Stimulated activated CD4-positive, alpha-beta T cell treated with anti-CD3 and anti-CD28 coated beads, Interleukin-4, amount 100 ng/mL, for 1 hour (primary cell): ENCODE data around the gene OASL.

Experiments
- DNase-seq: peaks from one replicate; pipeline ENCODE4 v3.0.0-alpha.2; 2020

Gene OASL

DNA sequence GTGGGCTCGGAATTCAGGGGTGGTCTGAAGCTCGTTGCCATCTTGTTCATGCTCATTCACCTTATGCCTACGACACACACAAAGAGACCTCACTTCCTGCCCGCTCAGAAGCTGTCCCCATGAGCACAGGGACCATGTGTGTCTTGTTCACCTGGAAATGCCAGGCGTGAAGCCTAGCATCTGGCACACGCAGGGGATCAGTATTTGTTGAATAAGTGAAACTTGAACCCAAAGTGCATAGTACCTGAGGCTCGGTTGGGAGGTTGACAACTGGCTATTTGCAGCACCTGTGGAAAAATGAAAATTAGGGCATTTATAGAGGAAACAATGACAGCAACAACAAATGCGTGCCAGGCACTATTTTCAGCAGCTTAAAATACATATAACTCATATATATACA lies 28.2 kb downstream of the OASL start:
- DNase-seq, result no peak

DNA sequence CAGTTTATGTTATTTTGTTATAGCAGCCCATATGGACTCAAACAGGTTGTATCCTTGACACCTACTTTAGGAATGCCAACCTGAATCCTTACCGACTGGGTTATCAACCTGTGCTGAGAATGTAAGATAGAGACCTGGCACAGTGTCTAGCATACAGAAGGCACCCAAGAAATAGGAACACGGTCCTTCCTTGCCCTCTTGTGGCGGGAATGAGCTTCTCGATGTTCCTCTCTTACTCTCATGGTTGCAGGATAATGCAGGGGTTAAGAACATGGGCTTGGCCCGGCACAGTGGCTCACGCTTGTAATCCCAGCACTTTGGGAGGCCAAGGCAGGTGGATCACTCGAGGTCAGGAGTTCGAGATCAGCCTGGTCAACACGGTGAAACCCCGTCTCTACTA lies 29.3 kb downstream of the OASL start:
- no peak for DNase-seq

DNA sequence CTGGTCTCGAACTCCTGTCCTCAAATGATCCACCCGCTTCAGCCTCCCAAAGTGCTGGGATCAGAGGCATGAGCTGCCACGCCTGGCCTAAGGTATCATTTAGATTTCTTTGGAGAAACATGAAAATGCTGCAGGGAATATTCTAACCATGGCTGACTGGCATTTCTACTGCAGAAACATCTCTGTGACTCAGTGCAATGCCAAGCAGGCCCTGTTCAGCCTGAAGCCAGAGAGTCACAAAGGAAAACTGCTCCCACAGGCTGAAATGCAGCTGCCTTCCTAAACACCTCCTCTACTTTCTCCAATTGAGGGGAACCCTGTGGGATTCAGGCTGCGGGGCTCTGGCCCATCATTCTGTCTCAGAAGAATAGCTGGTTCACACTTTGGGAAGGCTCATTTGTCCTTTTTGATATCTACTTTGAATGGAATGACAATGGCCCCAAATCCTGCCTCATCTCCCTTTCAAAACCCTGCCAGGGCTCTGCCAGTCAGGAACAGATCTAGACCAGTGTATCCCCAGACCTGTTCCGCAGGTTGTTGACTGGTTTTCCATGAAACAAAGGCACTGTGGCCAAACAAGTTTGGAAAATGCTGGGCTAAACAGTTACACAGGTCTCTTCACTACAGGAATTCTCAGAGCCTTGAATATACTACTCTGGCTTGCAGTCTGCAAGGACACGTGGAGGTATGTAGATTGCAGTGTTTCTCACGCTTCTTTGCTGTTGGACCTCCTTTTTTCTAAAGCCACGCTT lies 30.5 kb downstream of the OASL start:
- no peak for DNase-seq

DNA sequence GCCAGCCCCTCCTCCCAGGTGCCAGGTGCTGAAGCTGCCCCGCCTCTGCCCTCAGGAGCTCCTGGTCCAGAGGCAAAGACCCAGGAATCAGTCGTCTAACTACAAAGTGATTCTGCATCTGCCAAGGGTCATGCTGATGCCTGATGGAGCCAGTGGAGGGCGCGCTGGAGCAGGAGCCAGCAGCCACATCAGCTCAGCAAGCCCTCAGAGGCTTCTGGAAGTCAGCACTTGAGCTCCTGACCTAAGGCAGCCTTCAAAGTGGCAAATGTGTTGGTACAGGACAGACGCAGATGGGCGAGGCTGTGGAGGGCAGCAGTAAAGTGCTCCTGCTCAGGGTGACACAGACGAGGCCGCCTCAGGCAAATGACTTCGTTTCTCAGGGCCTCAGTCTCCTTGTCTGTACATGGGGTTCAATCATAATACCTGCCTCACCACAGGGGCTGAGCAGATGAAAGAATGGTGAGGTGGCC lies 33.7 kb downstream of the OASL start:
- DNase-seq, result peak; percentile 54

DNA sequence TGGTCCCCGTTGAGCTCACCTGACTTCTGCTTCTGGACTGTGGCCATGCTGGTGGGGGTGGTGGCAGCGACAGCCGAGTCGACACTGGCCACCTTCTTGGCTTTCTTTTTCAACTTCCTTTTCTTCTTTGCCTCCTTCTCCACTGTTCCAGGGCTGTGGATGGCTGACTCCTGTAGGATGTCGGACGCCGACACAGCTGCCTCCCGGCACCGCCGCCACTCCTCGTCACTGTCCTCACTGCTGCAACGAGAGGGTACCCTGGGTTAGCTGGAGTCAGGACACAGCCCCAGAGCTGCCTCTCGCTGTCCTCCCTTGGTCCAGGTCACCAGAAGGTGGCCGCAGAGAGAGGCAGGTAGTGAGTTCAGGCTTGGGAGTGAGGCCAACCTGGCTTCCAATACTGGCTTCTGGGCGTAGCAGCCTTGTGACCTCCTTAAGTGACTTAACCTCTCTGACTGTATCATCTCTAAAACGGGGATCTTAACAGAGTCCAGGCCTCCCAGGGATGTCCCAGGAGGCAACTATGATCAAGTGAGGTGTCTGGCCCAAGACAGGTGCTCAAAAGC lies 34.7 kb downstream of the OASL start:
- DNase-seq, result no peak

DNA sequence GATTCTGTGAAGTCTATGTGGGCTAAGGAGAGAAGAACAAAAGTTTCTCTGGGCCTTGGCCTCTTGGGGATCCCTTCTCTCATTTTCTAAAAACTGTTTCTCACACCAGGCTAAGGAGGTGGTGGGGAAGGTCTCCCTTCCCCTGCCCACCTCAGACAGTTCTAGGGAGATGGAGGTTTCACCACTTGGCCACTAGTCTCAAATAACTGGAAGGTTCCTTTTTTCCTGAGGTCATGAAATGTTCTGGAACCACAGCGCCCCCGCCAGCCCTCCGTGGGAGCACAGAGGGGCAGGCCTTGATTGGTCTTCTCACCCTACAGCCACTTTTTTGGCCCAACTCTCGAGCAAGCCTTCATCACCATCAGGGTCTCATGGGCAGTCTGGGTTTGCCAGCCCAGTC lies 35.4 kb downstream of the OASL start:
- DNase-seq, result no peak

DNA sequence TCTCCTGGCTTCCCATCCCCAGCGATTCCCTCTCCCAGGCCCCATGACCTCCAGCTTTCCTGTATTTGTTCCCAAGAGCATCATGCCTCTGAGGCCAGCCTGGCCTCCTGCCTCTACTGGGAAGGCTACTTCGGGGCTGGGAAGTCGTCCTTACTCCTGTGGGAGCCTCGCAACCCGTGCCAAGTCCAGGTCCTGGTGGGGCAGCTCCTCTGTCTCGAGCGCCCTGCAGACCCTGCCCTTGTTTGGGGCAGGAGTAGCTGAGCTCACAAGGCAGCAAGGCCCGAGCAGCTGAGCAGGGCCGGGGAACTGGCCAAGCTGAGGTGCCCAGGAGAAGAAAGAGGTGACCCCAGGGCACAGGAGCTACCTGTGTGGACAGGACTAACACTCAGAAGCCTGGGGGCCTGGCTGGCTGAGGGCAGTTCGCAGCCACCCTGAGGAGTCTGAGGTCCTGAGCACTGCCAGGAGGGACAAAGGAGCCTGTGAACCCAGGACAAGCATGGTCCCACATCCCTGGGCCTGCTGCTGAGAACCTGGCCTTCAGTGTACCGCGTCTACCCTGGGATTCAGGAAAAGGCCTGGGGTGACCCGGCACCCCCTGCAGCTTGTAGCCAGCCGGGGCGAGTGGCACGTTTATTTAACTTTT lies 37.1 kb downstream of the OASL start:
- no peak for DNase-seq

DNA sequence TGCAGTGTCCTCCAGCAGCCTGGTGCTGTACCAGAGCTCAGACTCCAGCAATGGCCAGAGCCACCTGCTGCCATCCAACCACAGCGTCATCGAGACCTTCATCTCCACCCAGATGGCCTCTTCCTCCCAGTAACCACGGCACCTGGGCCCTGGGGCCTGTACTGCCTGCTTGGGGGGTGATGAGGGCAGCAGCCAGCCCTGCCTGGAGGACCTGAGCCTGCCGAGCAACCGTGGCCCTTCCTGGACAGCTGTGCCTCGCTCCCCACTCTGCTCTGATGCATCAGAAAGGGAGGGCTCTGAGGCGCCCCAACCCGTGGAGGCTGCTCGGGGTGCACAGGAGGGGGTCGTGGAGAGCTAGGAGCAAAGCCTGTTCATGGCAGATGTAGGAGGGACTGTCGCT lies 38.0 kb downstream of the OASL start:
- no peak for DNase-seq

DNA sequence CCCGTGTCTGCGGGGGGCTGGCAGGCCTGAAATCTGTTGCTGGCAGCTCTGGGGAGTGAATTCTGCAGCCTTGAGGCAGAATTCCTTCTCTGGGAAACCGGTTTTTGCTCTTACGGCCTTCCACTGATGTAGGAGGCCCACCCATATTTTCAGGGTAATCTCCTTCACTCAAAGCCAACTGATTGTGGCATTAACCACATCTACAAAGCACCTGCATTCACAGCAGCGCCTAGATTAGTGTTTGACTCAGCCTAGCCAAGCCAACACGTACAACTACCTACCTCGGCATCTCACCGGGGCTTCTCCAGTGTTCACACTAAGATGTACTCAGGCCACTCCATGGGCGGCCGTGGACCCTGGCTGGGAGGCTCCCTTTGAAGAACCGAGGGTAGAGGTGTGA lies 38.5 kb downstream of the OASL start:
- DNase-seq, result no peak

DNA sequence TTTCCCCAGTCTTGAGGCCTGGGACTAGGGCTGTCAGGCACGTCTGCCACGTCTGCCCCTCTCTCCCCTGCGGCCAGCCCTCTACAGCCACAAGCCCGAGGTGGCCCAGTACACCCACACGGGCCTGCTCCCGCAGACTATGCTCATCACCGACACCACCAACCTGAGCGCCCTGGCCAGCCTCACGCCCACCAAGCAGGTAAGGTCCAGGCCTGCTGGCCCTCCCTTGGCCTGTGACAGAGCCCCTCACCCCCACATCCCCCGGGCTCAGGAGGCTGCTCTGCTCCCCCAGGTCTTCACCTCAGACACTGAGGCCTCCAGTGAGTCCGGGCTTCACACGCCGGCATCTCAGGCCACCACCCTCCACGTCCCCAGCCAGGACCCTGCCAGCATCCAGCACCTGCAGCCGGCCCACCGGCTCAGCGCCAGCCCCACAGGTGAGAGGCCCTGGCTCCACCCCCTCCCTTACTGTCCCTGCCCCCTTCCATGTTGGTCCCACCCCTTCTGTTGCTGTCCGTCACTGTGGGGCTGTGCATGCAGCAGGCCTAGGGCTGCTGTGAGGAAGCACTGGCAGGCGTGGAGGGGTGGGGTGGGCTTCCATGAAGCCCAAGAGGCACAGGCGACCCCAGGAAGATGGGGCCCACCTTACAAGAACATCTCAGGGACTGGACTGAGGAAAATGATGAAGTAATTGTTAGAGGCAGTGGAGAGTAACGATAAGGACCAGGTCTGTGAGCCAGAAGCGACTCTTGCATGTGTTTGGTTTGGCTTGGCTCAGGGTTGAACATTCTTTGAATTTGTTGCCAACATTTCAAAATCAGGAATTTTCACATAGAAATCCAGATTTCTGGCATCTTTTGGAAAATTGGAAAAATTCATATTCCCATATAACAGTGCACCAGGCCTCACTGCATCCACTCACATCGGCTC lies 39.6 kb downstream of the OASL start:
- DNase-seq, result no peak

DNA sequence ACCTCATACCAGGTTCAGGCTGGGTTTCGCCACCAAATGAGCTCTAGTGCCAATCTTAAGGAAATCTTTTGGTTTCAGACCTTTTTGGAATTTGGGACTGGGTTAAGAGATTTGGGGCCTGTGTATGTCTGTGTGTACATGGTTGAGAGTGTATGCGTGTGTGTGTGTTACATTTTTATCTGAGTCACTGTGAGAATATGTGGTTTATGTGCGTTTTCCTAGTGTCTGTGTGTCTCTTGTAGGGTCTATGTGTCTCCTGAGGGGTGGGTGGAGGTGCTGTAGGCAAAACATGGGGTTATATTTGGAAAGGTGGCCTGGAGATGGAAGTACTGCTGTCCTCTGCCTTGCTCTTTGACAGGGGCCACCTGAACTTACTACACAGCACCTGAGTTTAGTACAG lies 40.6 kb downstream of the OASL start:
- DNase-seq, result no peak

DNA sequence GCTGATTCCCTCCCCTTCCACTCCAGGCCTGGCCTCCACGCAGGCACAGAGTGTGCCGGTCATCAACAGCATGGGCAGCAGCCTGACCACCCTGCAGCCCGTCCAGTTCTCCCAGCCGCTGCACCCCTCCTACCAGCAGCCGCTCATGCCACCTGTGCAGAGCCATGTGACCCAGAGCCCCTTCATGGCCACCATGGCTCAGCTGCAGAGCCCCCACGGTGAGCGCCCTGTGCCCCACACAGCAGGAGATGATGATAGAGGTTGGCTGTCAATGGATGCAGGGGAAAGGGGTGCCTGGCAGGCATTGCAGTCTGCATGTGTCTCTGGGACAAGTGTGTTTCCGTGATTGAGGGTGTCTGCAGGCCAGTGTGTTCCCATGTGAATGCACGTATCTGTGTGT lies 41.6 kb downstream of the OASL start:
- no peak for DNase-seq

DNA sequence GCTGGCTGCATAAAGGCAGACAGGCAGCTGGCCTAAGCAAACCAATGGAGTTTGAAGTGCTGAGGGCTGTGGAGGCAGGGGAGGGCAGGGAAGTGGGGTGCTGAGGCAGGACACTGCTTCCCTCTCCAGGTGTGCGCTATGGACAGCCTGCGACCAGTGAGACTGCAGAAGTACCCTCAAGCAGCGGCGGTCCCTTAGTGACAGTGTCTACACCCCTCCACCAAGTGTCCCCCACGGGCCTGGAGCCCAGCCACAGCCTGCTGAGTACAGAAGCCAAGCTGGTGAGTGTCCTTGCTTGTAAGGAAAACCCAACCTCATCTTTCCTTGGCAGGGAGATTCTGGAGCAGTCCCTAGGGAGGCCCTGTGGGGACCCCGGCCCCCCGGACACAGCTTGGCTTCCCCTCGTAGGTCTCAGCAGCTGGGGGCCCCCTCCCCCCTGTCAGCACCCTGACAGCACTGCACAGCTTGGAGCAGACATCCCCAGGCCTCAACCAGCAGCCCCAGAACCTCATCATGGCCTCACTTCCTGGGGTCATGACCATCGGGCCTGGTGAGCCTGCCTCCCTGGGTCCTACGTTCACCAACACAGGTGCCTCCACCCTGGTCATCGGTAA lies 42.8 kb downstream of the OASL start:
- no peak for DNase-seq

DNA sequence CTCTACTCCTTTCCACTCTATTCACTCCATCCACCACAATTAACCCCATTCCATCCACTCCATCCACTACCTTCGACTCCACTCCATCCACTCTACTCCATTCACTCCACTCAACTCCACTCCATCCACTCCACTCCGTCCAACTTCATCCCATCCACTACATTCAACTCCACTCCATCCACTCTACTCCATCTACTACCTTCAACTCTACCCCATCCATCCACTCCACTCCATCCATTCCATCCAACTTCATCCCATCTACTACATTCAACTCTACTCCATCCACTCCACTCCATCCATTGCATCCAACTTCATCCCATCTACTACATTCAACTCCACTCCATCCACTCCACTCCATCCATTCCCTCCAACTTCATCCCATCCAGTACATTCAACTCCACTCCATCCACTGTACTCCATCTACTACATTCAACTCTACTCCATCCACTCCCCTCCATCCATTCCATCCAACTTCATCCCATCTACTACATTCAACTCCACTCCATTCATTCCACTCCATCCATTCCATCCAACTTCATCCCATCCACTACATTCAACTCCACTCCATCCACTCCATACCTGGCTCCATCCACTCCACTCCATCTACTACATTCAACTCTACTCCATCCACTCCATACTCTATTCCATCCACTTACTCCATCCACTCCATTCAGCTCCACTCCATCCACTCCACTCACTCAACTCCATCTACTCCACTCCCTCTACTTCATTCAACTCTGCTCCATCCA lies 44.3 kb downstream of the OASL start:
- DNase-seq, result no peak

DNA sequence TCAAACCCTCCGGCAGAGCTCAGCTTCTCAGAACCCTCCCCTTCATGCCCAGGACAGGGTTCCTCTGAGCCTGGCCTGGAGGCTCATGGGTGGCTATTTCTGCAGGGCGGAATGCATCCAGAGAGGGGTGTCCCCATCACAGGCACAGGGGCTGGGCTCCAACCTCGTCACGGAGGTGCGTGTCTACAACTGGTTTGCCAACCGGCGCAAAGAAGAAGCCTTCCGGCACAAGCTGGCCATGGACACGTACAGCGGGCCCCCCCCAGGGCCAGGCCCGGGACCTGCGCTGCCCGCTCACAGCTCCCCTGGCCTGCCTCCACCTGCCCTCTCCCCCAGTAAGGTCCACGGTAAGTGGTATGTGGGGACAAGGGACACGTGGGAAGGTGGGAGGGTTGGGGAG lies 45.0 kb downstream of the OASL start:
- no peak for DNase-seq

DNA sequence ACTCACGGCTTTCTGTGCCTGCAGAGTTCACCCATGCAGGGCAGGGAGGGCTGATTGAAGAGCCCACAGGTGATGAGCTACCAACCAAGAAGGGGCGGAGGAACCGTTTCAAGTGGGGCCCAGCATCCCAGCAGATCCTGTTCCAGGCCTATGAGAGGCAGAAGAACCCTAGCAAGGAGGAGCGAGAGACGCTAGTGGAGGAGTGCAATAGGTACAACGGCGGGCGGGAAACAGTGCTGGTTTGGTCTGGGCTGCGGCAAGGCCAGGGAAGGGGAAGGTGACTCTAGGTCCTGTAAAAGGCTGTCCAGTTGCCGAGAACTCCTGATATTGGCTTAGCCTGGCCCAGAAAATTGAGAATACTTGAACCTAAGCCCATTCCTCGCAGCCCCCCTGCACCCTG lies 45.5 kb downstream of the OASL start:
- DNase-seq, result no peak

DNA sequence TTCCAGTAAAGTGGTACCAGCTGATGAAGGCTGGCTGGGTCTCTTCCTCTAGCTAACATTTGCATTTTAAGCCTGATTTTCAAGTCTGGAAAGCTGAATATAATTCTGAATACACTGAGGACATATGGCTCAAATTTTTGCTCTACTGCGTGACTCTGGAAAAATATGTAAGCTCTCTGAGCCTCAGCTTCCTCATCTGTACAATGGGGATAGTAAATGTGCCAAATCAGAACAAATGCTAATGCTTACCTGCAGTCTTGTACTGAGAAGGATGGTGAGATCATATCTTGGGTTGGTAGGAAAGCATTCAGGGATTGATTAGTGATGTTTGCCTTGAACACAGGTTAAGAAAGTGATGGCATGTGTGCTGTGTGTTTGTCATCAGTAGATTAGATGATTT lies 46.1 kb downstream of the OASL start:
- DNase-seq, result no peak

DNA sequence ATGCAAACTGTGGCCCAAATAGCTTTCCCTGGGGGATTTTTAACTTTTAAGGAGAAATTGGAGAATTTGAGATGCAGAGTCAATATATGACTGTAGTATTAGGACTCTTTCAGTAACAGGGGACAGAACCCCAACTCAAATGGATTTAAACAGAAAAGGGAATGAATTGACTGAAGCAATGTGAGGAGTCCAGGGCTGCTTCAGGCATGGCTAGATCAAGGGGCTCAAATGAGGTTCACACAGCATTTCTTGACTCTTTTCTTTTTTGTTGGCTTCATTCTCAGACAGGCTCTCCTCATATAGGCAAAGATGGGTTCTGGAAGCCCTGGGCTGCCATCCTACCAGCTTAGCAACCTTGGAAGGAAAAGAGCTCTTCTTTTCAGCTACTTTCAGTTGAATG lies 47.1 kb downstream of the OASL start:
- DNase-seq, result no peak

DNA sequence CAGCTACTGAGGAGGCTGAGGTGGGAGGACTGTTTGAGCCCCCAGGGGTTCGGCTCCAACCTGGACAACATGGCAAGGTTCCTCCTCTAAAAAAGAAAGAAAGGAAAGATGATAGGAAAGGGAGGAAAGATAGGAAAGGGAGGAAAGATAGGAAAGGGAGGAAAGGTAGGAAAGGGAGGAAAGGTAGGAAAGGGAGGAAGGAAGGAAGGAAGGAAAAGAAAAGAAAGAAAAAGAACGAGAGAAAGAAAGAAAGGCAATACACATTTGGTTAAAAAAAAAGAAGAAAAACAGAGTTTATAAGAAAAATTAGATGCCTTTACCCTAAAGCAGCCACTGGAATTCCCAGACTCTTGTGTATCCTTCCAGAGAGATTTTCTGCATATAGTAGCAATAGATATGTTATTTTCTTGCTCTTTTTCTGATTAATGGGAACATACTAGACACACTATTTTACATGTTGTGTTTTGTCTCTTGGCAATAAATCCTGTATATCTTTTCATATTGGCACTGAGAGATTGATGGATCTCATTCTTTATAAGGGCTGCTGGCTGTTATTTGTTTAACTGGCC lies 48.5 kb downstream of the OASL start:
- no peak for DNase-seq

DNA sequence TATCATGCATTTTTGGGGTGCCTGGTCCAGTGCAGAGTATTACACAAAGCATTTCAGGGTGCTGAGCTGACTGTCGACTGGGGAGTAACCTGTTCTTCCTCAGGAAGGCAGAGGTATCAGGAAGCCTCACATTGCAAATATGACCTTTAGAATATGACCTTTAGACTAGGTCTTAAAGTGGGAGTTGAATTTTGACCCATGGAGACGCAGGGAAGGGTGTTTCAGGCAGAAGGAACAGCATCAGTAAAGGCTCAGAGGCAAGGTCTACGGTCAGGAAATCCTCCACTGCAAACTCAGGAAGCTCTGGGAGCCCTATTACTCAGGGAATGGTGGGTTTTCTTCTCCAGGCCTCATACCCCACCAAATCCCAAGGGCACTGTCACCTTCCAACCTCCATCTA lies 49.4 kb downstream of the OASL start:
- DNase-seq, result no peak

DNA sequence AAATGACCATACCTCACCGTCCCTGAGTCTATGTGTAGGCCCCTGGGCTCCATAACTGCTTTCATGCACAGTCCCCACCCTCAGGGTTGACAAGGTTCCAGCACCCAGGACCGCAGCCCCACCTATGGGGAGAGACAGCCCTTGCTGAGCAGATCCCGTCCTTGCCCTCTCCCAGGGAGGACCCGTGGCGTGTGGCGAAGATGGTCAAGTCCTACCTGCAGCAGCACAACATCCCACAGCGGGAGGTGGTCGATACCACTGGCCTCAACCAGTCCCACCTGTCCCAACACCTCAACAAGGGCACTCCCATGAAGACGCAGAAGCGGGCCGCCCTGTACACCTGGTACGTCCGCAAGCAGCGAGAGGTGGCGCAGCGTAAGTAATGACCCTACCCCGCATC lies 50.4 kb downstream of the OASL start:
- no peak for DNase-seq

DNA sequence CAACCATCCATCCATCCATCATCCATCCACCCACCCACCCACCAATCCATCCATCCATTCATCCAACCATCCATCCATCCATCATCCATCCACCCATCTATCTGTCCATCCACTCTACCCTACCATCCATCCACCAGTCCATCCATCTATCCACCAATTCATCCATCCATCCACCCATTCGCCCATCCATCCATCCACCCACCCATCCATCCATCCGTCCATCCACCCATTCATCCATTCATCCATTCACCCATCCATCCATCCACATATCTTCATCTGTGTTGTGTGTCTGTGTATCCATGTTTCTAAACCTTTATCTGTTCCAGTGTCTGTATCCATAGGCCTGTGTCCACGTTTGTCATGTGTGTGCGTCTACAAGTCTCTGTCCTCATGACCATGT lies 50.8 kb downstream of the OASL start:
- no peak for DNase-seq
